Endothelial cell of umbilical vein (primary cell): ENCODE measurements around the gene ADCYAP1. TPM values are rescaled to one million over a fixed set of nuclear protein-coding genes. Genes with fewer than 3 reads are reported as not detected.

Source experiments
- BruUV-seq: library from RNA; stranded (reverse); fragments of 400-500 nt; replicated peaks from 2 replicates; lab custom pipeline; 2021; lab: Mats Ljungman, UMichigan
- CTCF ChIA-PET: fragments of 300-600, 350-600 bp; sonication (Branson Sonifier 250); formaldehyde crosslinking; loops from one replicate; lab custom pipeline; 2021; ENCODE audit warnings: antibody characterized with exemption, inconsistent platforms; lab: Charles Lee
- POLR2A ChIA-PET: fragments of 300-600, 350-600 bp; sonication (Branson Sonifier 250); formaldehyde crosslinking; loops from one replicate; lab custom pipeline; 2021; ENCODE audit warnings: antibody characterized with exemption, inconsistent platforms; lab: Charles Lee
- DNase-seq: peaks from one replicate; pipeline ENCODE4 v3.0.0-alpha.2; 2011; ENCODE audit warnings: low read depth, low spot score
- FAIRE-seq: peaks from 2 replicates; lab custom pipeline; 2011; peaks lifted over from hg19 to GRCh38; lab: Jason Lieb, UNC
- H2AFZ ChIP-seq: 2 replicates; pipeline ENCODE4 v1.6.0; 2012; ENCODE audit warnings: low read depth, low read length, control low read depth, inconsistent platforms
- H3K27ac ChIP-seq: 2 replicates; pipeline ENCODE4 v1.5.1; 2011; ENCODE audit warnings: low read depth, mild to moderate bottlenecking, control low read depth, low read length, moderate library complexity; ENCODE audit not compliant: insufficient read depth
- H3K27me3 ChIP-seq, 2 experiments: 2 replicates each; pipeline versions ENCODE4 v1.6.0 to v1.6.1; 2011; ENCODE audit warnings: low read length in 2 of 2, mixed read lengths in 1 of 2; ENCODE audit not compliant: control insufficient read depth in 2 of 2, insufficient read depth in 2 of 2
- H3K36me3 ChIP-seq, 2 experiments: 2 replicates in 1 of 2; 3 replicates in 1 of 2; pipeline ENCODE4 v1.5.1; 2011; ENCODE audit warnings: low read length in 2 of 2, mild to moderate bottlenecking in 1 of 2, moderate library complexity in 1 of 2; ENCODE audit not compliant: control insufficient read depth in 2 of 2, insufficient read depth in 2 of 2; ENCODE audit errors: extremely low read depth in 1 of 2
- H3K4me1 ChIP-seq: 3 replicates; pipeline ENCODE4 v1.5.1; 2011; ENCODE audit warnings: mild to moderate bottlenecking, low read length; ENCODE audit not compliant: control insufficient read depth, insufficient read depth; ENCODE audit errors: extremely low read depth
- H3K4me2 ChIP-seq: 2 replicates; pipeline ENCODE4 v1.6.1; 2011; ENCODE audit warnings: low read length, control low read depth, mixed read lengths; ENCODE audit not compliant: insufficient read depth
- H3K4me3 ChIP-seq, 3 experiments: fragments of 200-600 bp in 1 of 3; sonication (generic), shearing (Covaris generic) in 1 of 3; replicated peaks in 1 of 3; 2 replicates each; pipeline ENCODE4 v1.5.1; 2011 to 2016; ENCODE audit warnings: control low read depth in 3 of 3, low read length in 3 of 3, mild to moderate bottlenecking in 2 of 3, inconsistent platforms in 1 of 3, low read depth in 1 of 3, moderate library complexity in 1 of 3; ENCODE audit not compliant: insufficient read depth in 1 of 3
- H3K79me2 ChIP-seq: 2 replicates; pipeline ENCODE4 v1.6.0; 2012; ENCODE audit warnings: low read length, inconsistent platforms; ENCODE audit not compliant: control insufficient read depth, insufficient read depth
- H3K9ac ChIP-seq: replicated peaks from 2 replicates; pipeline ENCODE3; 2011; ENCODE audit warnings: low read length, control low read depth; ENCODE audit not compliant: insufficient read depth; ENCODE audit errors: extremely low read depth
- H3K9me1 ChIP-seq: replicated peaks from 3 replicates; pipeline ENCODE4 v1.6.0; 2011; ENCODE audit warnings: mild to moderate bottlenecking, low read length; ENCODE audit not compliant: control insufficient read depth, insufficient read depth; ENCODE audit errors: extremely low read depth
- H3K9me3 ChIP-seq: replicated peaks from 2 replicates; pipeline ENCODE4 v1.5.1; 2012; ENCODE audit warnings: low read length, inconsistent platforms; ENCODE audit not compliant: control insufficient read depth, insufficient read depth
- H4K20me1 ChIP-seq: replicated peaks from 2 replicates; pipeline ENCODE3; 2011; ENCODE audit warnings: mild to moderate bottlenecking, low read length; ENCODE audit not compliant: control insufficient read depth, insufficient read depth; ENCODE audit errors: extremely low read depth
- CTCF ChIP-seq, 2 donors: IDR thresholded peaks; 1 replicate in 1 of 2; 2 replicates in 1 of 2; pipeline ENCODE4 v1.5.1; 2011; ENCODE audit warnings: low read length in 2 of 2, mild to moderate bottlenecking in 2 of 2, moderate library complexity in 2 of 2, control low read depth in 1 of 2, inconsistent platforms in 1 of 2, low read depth in 1 of 2; ENCODE audit not compliant: insufficient read depth in 1 of 2; ENCODE audit errors: extremely low read depth in 1 of 2
- EZH2 ChIP-seq: IDR thresholded peaks from 2 replicates; pipeline ENCODE4 v1.6.1; 2012; ENCODE audit warnings: borderline replicate concordance, low read depth, mild to moderate bottlenecking, moderate library complexity, low read length, inconsistent platforms; ENCODE audit not compliant: severe bottlenecking
- FOS ChIP-seq: IDR thresholded peaks from 2 replicates; pipeline ENCODE4 v1.6.1; 2011; ENCODE audit warnings: mild to moderate bottlenecking, low read length, moderate library complexity, borderline replicate concordance; ENCODE audit not compliant: insufficient read depth
- GATA2 ChIP-seq: IDR thresholded peaks from 2 replicates; pipeline ENCODE4 v1.7.0; 2011; ENCODE audit warnings: low read depth, mild to moderate bottlenecking, moderate library complexity, mixed read lengths, low read length; ENCODE audit not compliant: insufficient read length, insufficient read depth
- MAX ChIP-seq: IDR thresholded peaks from 2 replicates; pipeline ENCODE4 v1.6.1; 2011; ENCODE audit not compliant: insufficient read depth, insufficient read length
- POLR2AphosphoS5 ChIP-seq: IDR thresholded peaks from 2 replicates; pipeline ENCODE4 v1.6.1; 2012; ENCODE audit warnings: low read depth, mild to moderate bottlenecking, control low read depth, low read length, moderate library complexity; ENCODE audit not compliant: insufficient read depth
- dilution Hi-C: fragments of 300-500 bp; cut with MboI; formaldehyde crosslinking; loops from one replicate; pipeline ENCODE4 v1.15.0; 2019; ENCODE audit warnings: low sequenced_read_pairs; ENCODE audit not compliant: extremely low pct_ligation_motif_present
- intact Hi-C: fragments of 100-400 bp; cut with micrococcal nuclease; formaldehyde crosslinking; loops from one replicate; pipeline ENCODE4 v1.10.0; 2022
- polyA plus RNA-seq, 4 experiments: library from polyadenylated mRNA; depleted of rRNA in 3 of 4; stranded (reverse) in 3 of 4; unstranded in 1 of 4; fragments of >200 nt; gene quantifications; 2 replicates each; pipeline versions ENCODE4 v1.2.1 to v1.2.3, GENCODE V29; 2011 to 2012; ENCODE audit warnings: missing spikeins in 1 of 4
- total RNA-seq: library from RNA; stranded (reverse); gene quantifications from 2 replicates; pipeline ENCODE4 v1.2.3, GENCODE V29; 2021

The ADCYAP1 gene
- total and polyA plus RNA-seq, 2 donors (not counting 3 experiments of a cell fraction or from before 2014, with no cell fraction given): not detected

- Histone ChIP-seq H3K27me3 (peaks cover 40 to 68% of the 10 kb centered on the region in 2 experiments), H3K36me3 (no peaks in the 10 kb centered on the region), H3K9me3 (no peaks in the 10 kb centered on the region), H3K79me2 (no peaks in the 10 kb centered on the region), H3K9me1 (no peaks in the 10 kb centered on the region), H4K20me1 (no peaks in the 10 kb centered on the region), H3K4me1 (peaks cover 7% of the 10 kb centered on the region), H3K9ac (no peak overlapping the region), H3K4me3 (no peak overlapping the region), H3K27ac (no peak overlapping the region), H3K4me2 (no peak overlapping the region), H2AFZ (no peak overlapping the region)
- ChIA-PET POLR2A (no interaction called here), CTCF (no interaction called here)
- FAIRE-seq (no peak), DNase-seq (no peak)
- dilution Hi-C loops: no loop called here
- TF ChIP-seq GATA2 (no peak), FOS (no peak), CTCF (IDR thresholded peaks at IDR 0.05; ENCODE audit: extremely low read depth in 1 of 2, insufficient read depth in 1 of 2, low read depth in 1 of 2, low read length in 2 of 2) (no peak), POLR2AphosphoS5 (no peak), EZH2 (no peak)
- intact Hi-C loops: no loop called here
- BruUV-seq: no TSS peak
Observed at GRCh38 chr18:911486-911885, 6.8 kb downstream of the ADCYAP1 start.

- Histone ChIP-seq H3K79me2 (no peaks in the 10 kb centered on the region), H3K36me3 (no peaks in the 10 kb centered on the region), H3K4me1 (no peaks in the 10 kb centered on the region), H3K4me3 (no peak overlapping the region), H3K9me1 (no peaks in the 10 kb centered on the region), H3K27me3 (peaks cover 1 to 22% of the 10 kb centered on the region in 2 experiments), H4K20me1 (no peaks in the 10 kb centered on the region), H3K9me3 (no peaks in the 10 kb centered on the region), H3K9ac (no peak overlapping the region), H3K4me2 (no peak overlapping the region), H3K27ac (no peak overlapping the region), H2AFZ (no peak overlapping the region)
- ChIA-PET CTCF (no interaction called here), POLR2A (no interaction called here)
- intact Hi-C loops: no loop called here
- dilution Hi-C loops: no loop called here
- BruUV-seq: no TSS peak
- FAIRE-seq: no peak
- TF ChIP-seq MAX: no peak
- TF ChIP-seq GATA2: no peak
- DNase-seq: no peak
Observed at GRCh38 chr18:916562-916961, 11.9 kb downstream of the ADCYAP1 start.
